Liver (tissue), 3 donors: ENCODE data around the gene CNTN2.

Experiments used
- CTCF ChIP-seq: fragments of 150-350 bp; IDR thresholded peaks from 2 replicates; pipeline ENCODE4 v1.5.1; 2017; ENCODE audit warnings: improper control_type of control experiment, low read depth, low read length; ENCODE audit not compliant: missing input control
- RAD21 ChIP-seq, 2 donors: IDR thresholded peaks; 2 replicates each; pipeline ENCODE4 v1.6.1; 2016; ENCODE audit warnings: antibody characterized with exemption in 2 of 2, mild to moderate bottlenecking in 2 of 2
- TAF1 ChIP-seq: conservative IDR thresholded peaks from 2 replicates; pipeline ENCODE4 v1.6.1; 2016; ENCODE audit warnings: antibody characterized with exemption, mild to moderate bottlenecking
- YY1 ChIP-seq: IDR thresholded peaks from 2 replicates; pipeline ENCODE4 v1.6.1; 2016; ENCODE audit warnings: antibody characterized with exemption, mild to moderate bottlenecking
- TF ChIP-seq, protein P1 (sequence below): IDR thresholded peaks from 2 replicates; pipeline ENCODE4 v1.6.1; 2016; ENCODE audit warnings: antibody characterized with exemption
- TF ChIP-seq, protein P2 (sequence below): IDR thresholded peaks from 2 replicates; pipeline ENCODE4 v1.6.1; 2016; ENCODE audit warnings: antibody characterized with exemption, mild to moderate bottlenecking
- donor health status: healthy.
- donor health status: healthy.

DNA sequence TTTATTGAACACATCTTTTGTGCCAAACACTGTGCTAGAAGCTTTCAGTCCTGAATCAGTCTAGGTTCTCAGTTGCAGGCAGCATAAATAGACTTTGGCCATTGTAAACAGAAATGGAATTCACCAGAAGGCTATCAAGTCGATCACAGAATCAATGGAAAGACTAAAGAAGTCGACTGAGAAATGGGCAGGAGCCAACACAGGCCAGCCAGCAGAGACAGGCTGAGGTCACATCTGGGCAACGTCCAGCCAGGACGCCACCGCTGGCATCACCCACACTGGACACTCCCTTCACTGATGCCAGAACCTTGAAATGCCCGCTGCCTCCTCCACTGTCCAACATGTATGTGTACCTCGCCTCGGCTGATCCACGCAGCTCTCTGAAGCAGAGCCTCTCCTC is 5.5 kb upstream of the CNTN2 start:
- TF ChIP-seq YY1 (peak; percentile 36), CTCF (no peak), TAF1 (no peak), RAD21 (IDR thresholded peaks at IDR 0.05) (peak in 1 of 2 donors; percentile 60)
- TF ChIP-seq, protein P1, sequence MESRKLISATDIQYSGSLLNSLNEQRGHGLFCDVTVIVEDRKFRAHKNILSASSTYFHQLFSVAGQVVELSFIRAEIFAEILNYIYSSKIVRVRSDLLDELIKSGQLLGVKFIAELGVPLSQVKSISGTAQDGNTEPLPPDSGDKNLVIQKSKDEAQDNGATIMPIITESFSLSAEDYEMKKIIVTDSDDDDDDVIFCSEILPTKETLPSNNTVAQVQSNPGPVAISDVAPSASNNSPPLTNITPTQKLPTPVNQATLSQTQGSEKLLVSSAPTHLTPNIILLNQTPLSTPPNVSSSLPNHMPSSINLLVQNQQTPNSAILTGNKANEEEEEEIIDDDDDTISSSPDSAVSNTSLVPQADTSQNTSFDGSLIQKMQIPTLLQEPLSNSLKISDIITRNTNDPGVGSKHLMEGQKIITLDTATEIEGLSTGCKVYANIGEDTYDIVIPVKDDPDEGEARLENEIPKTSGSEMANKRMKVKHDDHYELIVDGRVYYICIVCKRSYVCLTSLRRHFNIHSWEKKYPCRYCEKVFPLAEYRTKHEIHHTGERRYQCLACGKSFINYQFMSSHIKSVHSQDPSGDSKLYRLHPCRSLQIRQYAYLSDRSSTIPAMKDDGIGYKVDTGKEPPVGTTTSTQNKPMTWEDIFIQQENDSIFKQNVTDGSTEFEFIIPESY: no peak
- TF ChIP-seq, protein P2, sequence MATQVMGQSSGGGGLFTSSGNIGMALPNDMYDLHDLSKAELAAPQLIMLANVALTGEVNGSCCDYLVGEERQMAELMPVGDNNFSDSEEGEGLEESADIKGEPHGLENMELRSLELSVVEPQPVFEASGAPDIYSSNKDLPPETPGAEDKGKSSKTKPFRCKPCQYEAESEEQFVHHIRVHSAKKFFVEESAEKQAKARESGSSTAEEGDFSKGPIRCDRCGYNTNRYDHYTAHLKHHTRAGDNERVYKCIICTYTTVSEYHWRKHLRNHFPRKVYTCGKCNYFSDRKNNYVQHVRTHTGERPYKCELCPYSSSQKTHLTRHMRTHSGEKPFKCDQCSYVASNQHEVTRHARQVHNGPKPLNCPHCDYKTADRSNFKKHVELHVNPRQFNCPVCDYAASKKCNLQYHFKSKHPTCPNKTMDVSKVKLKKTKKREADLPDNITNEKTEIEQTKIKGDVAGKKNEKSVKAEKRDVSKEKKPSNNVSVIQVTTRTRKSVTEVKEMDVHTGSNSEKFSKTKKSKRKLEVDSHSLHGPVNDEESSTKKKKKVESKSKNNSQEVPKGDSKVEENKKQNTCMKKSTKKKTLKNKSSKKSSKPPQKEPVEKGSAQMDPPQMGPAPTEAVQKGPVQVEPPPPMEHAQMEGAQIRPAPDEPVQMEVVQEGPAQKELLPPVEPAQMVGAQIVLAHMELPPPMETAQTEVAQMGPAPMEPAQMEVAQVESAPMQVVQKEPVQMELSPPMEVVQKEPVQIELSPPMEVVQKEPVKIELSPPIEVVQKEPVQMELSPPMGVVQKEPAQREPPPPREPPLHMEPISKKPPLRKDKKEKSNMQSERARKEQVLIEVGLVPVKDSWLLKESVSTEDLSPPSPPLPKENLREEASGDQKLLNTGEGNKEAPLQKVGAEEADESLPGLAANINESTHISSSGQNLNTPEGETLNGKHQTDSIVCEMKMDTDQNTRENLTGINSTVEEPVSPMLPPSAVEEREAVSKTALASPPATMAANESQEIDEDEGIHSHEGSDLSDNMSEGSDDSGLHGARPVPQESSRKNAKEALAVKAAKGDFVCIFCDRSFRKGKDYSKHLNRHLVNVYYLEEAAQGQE: no peak
